HepG2 (cell line): ENCODE results near the gene BCL2L1. TPM values are rescaled to one million over a fixed set of nuclear protein-coding genes. Genes with fewer than 3 reads are reported as not detected.

Source experiments
- ATAC-seq: fragments of 200-7000 bp; cut with Tn5 transposase; 3 replicates; pipeline ENCODE4 v1.9.1; 2020; ENCODE audit warnings: mild to moderate bottlenecking, moderate library complexity
- BruUV-seq: library from RNA; stranded (reverse); fragments of 400-500 nt; replicated peaks from 2 replicates; lab custom pipeline; 2021; lab: Mats Ljungman, UMichigan
- CTCF ChIA-PET: fragments of 300-600 bp; formaldehyde crosslinking; extraction: SDS; loops from one replicate; lab custom pipeline; 2021; ENCODE audit warnings: low total read pairs, inconsistent platforms, low intra/inter-chr PET ratio; lab: Yijun Ruan, JAX
- POLR2A ChIA-PET: fragments of 350-600 bp; sonication (Branson Sonifier 250); formaldehyde crosslinking; loops from one replicate; lab custom pipeline; 2020; ENCODE audit warnings: antibody characterized with exemption, inconsistent platforms; lab: Yijun Ruan, JAX
- DNase-seq: peaks from one replicate; pipeline ENCODE4 v3.0.0-alpha.2; 2015; ENCODE audit warnings: low spot score
- FAIRE-seq: peaks from 3 replicates; lab custom pipeline; 2011; peaks lifted over from hg19 to GRCh38; lab: Jason Lieb, UNC
- H2AFZ ChIP-seq: one replicate; pipeline ENCODE4 v1.6.1; 2011; ENCODE audit warnings: low read length, inconsistent platforms
- H3K27ac ChIP-seq: fragments of 300-600 bp; 3 replicates; pipeline ENCODE4 v1.8.0; 2011; ENCODE audit warnings: mixed run types, mild to moderate bottlenecking, mixed read lengths, low read length, inconsistent platforms; ENCODE audit not compliant: insufficient read depth; ENCODE audit errors: extremely low read length
- H3K27me3 ChIP-seq, 2 experiments: fragments of 200-600 bp in 1 of 2; 2 replicates in 1 of 2; 3 replicates in 1 of 2; pipeline versions ENCODE4 v1.6.0 to v1.8.0; 2011; ENCODE audit warnings: low read length in 2 of 2, mild to moderate bottlenecking in 2 of 2, moderate library complexity in 2 of 2, inconsistent platforms in 1 of 2; ENCODE audit not compliant: insufficient read depth in 2 of 2, control insufficient read depth in 1 of 2
- H3K36me3 ChIP-seq, 2 experiments: fragments of 200-600 bp in 1 of 2; replicated peaks in 1 of 2; 2 replicates in 1 of 2; 3 replicates in 1 of 2; pipeline versions ENCODE4 v1.5.1 to v1.8.0; 2011; ENCODE audit warnings: low read length in 2 of 2, inconsistent platforms in 1 of 2; ENCODE audit not compliant: insufficient read depth in 2 of 2, control insufficient read depth in 1 of 2
- H3K4me1 ChIP-seq: 2 replicates; pipeline ENCODE4 v1.5.1; 2012; ENCODE audit warnings: low read length, inconsistent platforms; ENCODE audit not compliant: insufficient read depth
- H3K4me2 ChIP-seq: 2 replicates; pipeline ENCODE4 v1.6.0; 2011; ENCODE audit warnings: low read depth, low read length, inconsistent platforms
- H3K4me3 ChIP-seq, 3 experiments: fragments of 200-600 bp in 1 of 3; sonication (generic), shearing (Covaris generic) in 1 of 3; replicated peaks in 1 of 3; 2 replicates each; pipeline ENCODE4 v1.5.1; 2011 to 2016; ENCODE audit warnings: low read length in 3 of 3, inconsistent platforms in 2 of 3, low read depth in 2 of 3, mild to moderate bottlenecking in 2 of 3, control low read depth in 1 of 3, mixed read lengths in 1 of 3; ENCODE audit not compliant: insufficient read depth in 1 of 3
- H3K79me2 ChIP-seq: one replicate; pipeline ENCODE4 v1.6.1; 2011; ENCODE audit warnings: low read length, inconsistent platforms; ENCODE audit not compliant: insufficient read depth
- H3K9ac ChIP-seq: 2 replicates; pipeline ENCODE4 v1.6.0; 2011; ENCODE audit warnings: mild to moderate bottlenecking, low read depth, low read length, inconsistent platforms; ENCODE audit not compliant: insufficient read depth
- H3K9me3 ChIP-seq: 2 replicates; pipeline ENCODE4 v1.5.1; 2012; ENCODE audit warnings: mild to moderate bottlenecking, low read length
- H4K20me1 ChIP-seq: 2 replicates; pipeline ENCODE4 v1.6.0; 2011; ENCODE audit warnings: inconsistent platforms, mild to moderate bottlenecking, low read length, moderate library complexity; ENCODE audit not compliant: insufficient read depth
- CC2D1A ChIP-seq: sonication (generic); formaldehyde crosslinking; IDR thresholded peaks from 2 replicates; pipeline ENCODE4 v1.8.1; 2023; ENCODE audit warnings: mild to moderate bottlenecking, missing genetic modification reagents
- FOXK2 ChIP-seq: fragments of 450-650 bp; IDR thresholded peaks from 2 replicates; pipeline ENCODE4 v1.6.1; 2016
- HDAC6 ChIP-seq: fragments of 200-600 bp; sonication (generic); IDR thresholded peaks from 2 replicates; pipeline ENCODE4 v1.7.0; 2017; ENCODE audit warnings: mild to moderate bottlenecking, antibody characterized with exemption, low read length, low read depth
- POLR2AphosphoS2 ChIP-seq: IDR thresholded peaks from 2 replicates; pipeline ENCODE4 v1.6.1; 2011; ENCODE audit warnings: low read depth, low read length, improper control_type of control experiment
- ZNF234 ChIP-seq: sonication (generic); formaldehyde crosslinking; conservative IDR thresholded peaks from 2 replicates; pipeline ENCODE4 v1.5.1; 2020; ENCODE audit warnings: mild to moderate bottlenecking, missing genetic modification reagents
- ZNF782 ChIP-seq: sonication (generic); formaldehyde crosslinking; IDR thresholded peaks from 2 replicates; pipeline ENCODE4 v1.4.0; 2020; ENCODE audit warnings: missing genetic modification reagents, mild to moderate bottlenecking, borderline replicate concordance
- WGBS: methylation state at CpG from one replicate; pipeline ENCODE4 v1.1.6; 2017; ENCODE audit warnings: low lambda C conversion rate; 5-methylcytosine and 5-hydroxymethylcytosine counted together
- in situ Hi-C: cut with HindIII; loops from 2 replicates; pipeline ENCODE4 v1.10.0; 2017; ENCODE audit warnings: low pct_unique_long_range_greater_than_20kb; ENCODE audit not compliant: extremely low pct_ligation_motif_present
- intact Hi-C: fragments of 100-400 bp; cut with micrococcal nuclease; formaldehyde crosslinking; loops from one replicate; pipeline ENCODE4 v1.10.0; 2022; ENCODE audit not compliant: unreplicated experiment
- polyA plus RNA-seq, 8 experiments: library from polyadenylated mRNA; depleted of rRNA in 3 of 8; stranded (reverse) in 7 of 8; unstranded in 1 of 8; fragments of >200 nt; fragmentation: Illumina TruSeq in 4 of 8; extraction: Trizol in 4 of 8; gene quantifications; 2 replicates each; pipeline versions ENCODE4 v1.2.1 to v1.2.3, GENCODE V29; 2011 to 2016; ENCODE audit warnings: low read depth in 4 of 8, missing spikeins in 1 of 8, mixed read lengths in 1 of 8; ENCODE audit not compliant: insufficient read depth in 1 of 8
- total RNA-seq, 5 experiments: library from RNA; depleted of rRNA; stranded (reverse); fragments of >200 nt; fragmentation: Illumina TruSeq; extraction: Trizol; gene quantifications; 2 replicates each; pipeline ENCODE4 v1.2.3, GENCODE V29; 2016; ENCODE audit warnings: low read depth in 1 of 5
- TF ChIP-seq, protein P1 (sequence below): sonication (generic); formaldehyde crosslinking; IDR thresholded peaks from 2 replicates; pipeline ENCODE4 v1.4.0; 2020; ENCODE audit warnings: mild to moderate bottlenecking, missing genetic modification reagents
- TF ChIP-seq, protein P2 (sequence below), 2 experiments: fragments of 450-650 bp in 1 of 2; sonication (generic) in 1 of 2; formaldehyde crosslinking in 1 of 2; IDR thresholded peaks; 2 replicates each; pipeline versions ENCODE4 v1.6.1 to v1.8.0; 2016 to 2022; ENCODE audit warnings: antibody characterized with exemption in 1 of 2, mild to moderate bottlenecking in 1 of 2, missing genetic modification reagents in 1 of 2
- TF ChIP-seq, protein P3 (sequence below): sonication (generic); formaldehyde crosslinking; IDR thresholded peaks from 2 replicates; pipeline ENCODE4 v1.4.0; 2020; ENCODE audit warnings: mild to moderate bottlenecking, missing genetic modification reagents

Gene BCL2L1
- total and polyA plus RNA-seq, 2 of the 13 experiments (the other 11 are each of a cell fraction or from before 2014, with no cell fraction given): 164 to 258 TPM

DNA sequence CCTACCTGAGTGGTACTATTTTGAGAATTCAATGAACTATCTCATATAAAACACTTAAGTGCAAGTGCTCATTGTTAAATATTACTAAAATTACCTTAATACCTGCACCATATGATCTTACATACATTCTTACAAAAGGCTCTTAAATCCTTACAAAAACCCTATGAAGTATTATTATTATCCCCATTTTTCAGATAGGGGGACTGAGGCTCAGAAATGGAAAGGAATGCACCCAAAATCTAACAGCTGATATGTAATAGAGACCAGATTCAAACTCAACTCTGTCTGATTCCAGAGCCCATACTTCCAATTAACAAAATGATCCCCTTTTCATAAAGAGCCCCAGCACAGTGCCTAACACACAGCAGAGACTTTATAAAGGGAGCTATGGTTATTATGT is 17.5 kb downstream of the BCL2L1 start (continued):
- TF ChIP-seq ZNF234 (CRISPR knock-in tag) (0 out of 2 replicates have a peak, but pooled peaks have one; percentile 30), HDAC6 (0 out of 2 replicates have a peak, but pooled peaks have one; percentile 74), POLR2AphosphoS2 (peak; percentile 8; the same call in 1 of the 2 replicates), ZNF782 (CRISPR knock-in tag) (no peak)
- TF ChIP-seq, protein P1, sequence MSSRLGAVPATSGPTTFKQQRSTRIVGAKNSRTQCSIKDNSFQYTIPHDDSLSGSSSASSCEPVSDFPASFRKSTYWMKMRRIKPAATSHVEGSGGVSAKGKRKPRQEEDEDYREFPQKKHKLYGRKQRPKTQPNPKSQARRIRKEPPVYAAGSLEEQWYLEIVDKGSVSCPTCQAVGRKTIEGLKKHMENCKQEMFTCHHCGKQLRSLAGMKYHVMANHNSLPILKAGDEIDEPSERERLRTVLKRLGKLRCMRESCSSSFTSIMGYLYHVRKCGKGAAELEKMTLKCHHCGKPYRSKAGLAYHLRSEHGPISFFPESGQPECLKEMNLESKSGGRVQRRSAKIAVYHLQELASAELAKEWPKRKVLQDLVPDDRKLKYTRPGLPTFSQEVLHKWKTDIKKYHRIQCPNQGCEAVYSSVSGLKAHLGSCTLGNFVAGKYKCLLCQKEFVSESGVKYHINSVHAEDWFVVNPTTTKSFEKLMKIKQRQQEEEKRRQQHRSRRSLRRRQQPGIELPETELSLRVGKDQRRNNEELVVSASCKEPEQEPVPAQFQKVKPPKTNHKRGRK: no peak

DNA sequence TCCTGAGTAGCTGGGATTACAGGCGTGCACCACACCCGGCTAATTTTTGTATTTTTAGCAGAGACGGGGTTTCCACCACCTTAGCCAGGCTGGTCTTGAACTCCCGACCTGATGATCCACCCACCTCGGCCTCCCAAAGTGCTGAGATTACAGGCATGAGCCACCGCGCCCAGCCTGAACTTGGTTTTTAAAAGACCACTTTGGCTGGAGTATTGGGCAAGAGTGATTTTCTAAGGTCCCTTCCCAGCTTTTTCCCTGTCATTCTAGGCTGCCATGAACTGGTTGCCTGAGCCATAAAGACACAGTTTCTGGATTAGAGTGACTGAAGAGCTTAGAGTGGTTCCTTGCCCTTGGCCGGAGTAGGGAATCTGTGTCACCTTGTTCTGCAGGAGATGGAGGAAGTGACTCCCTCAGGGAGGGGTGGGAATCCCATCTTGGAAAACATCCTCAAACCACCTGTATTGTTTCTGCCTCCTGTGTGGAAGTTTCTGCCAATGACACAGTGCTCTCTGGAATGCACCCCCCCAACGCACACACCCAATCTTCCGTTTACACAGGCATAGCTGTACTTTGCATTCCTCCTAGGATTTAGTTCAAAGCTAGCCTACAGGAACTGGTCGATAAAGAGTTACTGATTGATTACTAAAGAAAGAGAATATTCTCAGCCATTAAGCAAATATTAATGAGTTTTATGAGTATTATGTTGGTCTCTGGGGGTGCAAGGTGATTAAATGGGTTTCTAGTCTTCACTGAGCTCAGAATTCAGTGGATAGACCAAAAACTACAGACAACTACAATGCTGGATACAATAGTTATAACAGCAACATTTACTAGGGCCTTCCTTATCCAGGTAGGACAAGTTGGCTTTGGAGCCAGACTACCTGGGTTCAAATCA is 18.2 kb downstream of the BCL2L1 start:
- CTCF ChIA-PET: no interaction called here
- in situ Hi-C loops: no loop called here
- Histone ChIP-seq H3K4me2 (peak overlapping the region; percentile 60), H3K27me3 (no peaks in the 10 kb centered on the region), H3K4me3 (peak overlapping the region in 1 of 3 experiments; percentile 38; a peak in 1 of 6 replicates), H3K4me1 (peaks cover 99% of the 10 kb centered on the region), H3K9ac (peak overlapping the region; percentile 68), H3K27ac (peak overlapping the region; percentile 87), H2AFZ (no peak overlapping the region), H4K20me1 (no peaks in the 10 kb centered on the region; the same call in 1 of the 2 replicates), H3K36me3 (peaks cover 39 to 65% of the 10 kb centered on the region in 2 experiments), H3K9me3 (no peaks in the 10 kb centered on the region), H3K79me2 (peaks cover 89% of the 10 kb centered on the region)
- POLR2A ChIA-PET: interaction anchor here (0.8 to 33.2 kb wide), 16 partner anchors 4 to 131 kb away, joined by 3 to 2822 read pairs (median 10); partner anchors contain the start of genes BCL2L1, ID1 and TPX2
- ATAC-seq (peak; percentile 88), DNase-seq (peak; percentile 100), FAIRE-seq (peak; percentile 98)
- intact Hi-C loops: loop anchor here (1.0 kb wide), 3 partner anchors 8 to 16 kb away; no protein-coding TSS in a partner anchor
- 25% methylated on average over 11 of the region's 11 CpGs for WGBS
- BruUV-seq: TSS peak; percentile 10
- TF ChIP-seq, protein P2, sequence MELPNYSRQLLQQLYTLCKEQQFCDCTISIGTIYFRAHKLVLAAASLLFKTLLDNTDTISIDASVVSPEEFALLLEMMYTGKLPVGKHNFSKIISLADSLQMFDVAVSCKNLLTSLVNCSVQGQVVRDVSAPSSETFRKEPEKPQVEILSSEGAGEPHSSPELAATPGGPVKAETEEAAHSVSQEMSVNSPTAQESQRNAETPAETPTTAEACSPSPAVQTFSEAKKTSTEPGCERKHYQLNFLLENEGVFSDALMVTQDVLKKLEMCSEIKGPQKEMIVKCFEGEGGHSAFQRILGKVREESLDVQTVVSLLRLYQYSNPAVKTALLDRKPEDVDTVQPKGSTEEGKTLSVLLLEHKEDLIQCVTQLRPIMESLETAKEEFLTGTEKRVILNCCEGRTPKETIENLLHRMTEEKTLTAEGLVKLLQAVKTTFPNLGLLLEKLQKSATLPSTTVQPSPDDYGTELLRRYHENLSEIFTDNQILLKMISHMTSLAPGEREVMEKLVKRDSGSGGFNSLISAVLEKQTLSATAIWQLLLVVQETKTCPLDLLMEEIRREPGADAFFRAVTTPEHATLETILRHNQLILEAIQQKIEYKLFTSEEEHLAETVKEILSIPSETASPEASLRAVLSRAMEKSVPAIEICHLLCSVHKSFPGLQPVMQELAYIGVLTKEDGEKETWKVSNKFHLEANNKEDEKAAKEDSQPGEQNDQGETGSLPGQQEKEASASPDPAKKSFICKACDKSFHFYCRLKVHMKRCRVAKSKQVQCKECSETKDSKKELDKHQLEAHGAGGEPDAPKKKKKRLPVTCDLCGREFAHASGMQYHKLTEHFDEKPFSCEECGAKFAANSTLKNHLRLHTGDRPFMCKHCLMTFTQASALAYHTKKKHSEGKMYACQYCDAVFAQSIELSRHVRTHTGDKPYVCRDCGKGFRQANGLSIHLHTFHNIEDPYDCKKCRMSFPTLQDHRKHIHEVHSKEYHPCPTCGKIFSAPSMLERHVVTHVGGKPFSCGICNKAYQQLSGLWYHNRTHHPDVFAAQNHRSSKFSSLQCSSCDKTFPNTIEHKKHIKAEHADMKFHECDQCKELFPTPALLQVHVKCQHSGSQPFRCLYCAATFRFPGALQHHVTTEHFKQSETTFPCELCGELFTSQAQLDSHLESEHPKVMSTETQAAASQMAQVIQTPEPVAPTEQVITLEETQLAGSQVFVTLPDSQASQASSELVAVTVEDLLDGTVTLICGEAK (IDR thresholded peaks at IDR 0.05): no peak
- TF ChIP-seq, protein P2 (CRISPR knock-in tag; IDR thresholded peaks at IDR 0.05): peak; percentile 79; the same call in 1 of the 2 replicates
- peak; percentile 84 for TF ChIP-seq FOXK2
- TF ChIP-seq, protein P3, sequence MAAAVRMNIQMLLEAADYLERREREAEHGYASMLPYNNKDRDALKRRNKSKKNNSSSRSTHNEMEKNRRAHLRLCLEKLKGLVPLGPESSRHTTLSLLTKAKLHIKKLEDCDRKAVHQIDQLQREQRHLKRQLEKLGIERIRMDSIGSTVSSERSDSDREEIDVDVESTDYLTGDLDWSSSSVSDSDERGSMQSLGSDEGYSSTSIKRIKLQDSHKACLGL: no peak
- peak; percentile 94; the same call in 1 of the 2 replicates for TF ChIP-seq CC2D1A
